COLO829 (cell line): Measurements from ENCODE around the gene NDUFAF2.
"Not testable (repeated sequence)": the region's sequence is repeated elsewhere in the genome, so short reads cannot be mapped to it uniquely, and the experiment has no call there.

Source experiments
- DNase-seq: peaks from one replicate; pipeline ENCODE4 v3.0.0; 2012; ENCODE audit warnings: low spot score

NDUFAF2 gene

DNA sequence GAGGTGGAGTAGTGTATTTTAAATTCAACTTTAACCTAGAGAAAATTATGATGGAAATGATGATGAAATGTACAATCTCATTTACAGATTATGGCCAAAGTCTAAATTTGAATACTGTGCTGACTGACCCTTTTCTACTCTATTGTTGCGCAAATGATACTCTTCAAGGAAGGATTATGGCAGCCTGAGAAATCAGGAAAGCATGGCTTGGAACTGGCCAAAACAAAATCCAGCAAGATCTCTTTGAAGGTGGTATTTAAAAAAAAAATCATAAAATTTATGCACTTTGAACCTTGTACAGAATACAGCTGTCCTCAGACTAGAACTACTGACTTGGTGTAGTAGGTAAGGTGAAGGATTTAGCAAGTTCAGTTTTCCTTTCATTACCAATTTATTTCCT, 105.3 kb downstream of the NDUFAF2 start:
- DNase-seq = no peak

DNA sequence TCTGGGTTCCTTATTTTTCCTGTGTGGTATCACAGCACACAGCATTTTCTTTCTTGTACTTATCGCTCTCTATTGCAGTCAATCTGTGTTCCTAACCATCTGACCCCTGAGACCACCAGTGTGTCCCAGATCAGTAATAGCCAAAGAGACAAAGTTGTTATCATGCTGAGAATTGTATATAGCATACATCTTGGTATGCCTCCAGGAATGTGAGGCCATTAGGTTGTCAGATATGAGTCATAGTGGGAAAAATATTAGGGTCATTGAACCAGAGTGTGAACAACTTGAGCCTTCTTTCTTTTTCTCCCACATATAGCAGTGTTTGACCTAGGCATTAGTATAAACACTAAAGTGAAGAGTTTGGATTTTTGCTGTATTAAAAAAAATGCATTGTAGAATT, 106.3 kb downstream of the NDUFAF2 start:
- peak; percentile 5 for DNase-seq

- peak; percentile 24 for DNase-seq
These were observed 107.9 kb downstream of the NDUFAF2 start for GRCh38 chr5:61052882-61053281.

GRCh38 chr5:61053937-61054336, 108.9 kb downstream of the NDUFAF2 start:
- no peak for DNase-seq

- DNase-seq = peak; percentile 8
These were observed 110.5 kb downstream of the NDUFAF2 start for GRCh38 chr5:61055434-61056006.

DNA sequence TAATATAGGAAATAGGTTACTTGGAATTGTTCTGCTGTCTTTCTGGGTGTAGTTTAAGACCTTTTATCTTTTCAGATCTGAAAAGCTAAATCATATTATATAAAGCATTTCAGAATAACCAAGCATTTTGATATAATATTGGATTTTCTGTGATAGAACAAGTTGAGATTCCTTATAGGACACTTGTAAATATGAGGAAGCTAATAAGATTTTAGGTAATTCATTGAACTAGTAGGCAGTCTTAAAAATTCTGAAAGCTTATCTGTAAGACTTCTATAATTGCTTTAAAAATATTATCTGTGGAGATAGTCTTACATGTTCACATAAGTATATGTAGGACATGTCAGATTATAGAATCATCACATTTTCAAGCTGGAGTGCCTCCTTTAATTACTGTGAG, 114.5 kb downstream of the NDUFAF2 start:
- no peak for DNase-seq

GRCh38 chr5:61069150-61069549, 124.1 kb downstream of the NDUFAF2 start:
- no peak for DNase-seq

DNA sequence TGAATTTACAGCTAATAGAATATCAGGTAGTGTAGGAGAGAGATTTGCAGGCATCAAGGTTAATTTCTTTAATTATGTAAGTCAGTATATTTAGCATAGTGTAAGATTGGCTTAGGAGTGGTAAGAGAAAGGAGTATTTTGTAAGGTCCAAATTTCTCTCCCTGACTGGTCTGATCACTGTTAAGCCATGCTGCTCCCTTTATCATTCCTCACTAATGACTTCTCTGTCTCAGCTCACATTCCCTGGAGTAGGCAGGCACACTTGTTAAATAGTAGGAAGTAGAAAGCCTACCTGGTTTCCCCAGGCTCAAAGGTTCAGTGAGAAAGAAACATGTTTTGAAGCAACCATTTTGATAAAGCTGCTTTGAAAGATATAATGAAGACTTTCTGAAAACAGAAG, 126.5 kb downstream of the NDUFAF2 start:
- DNase-seq = no peak

- DNase-seq = no peak
These were observed 131.6 kb downstream of the NDUFAF2 start for GRCh38 chr5:61076626-61077025.

DNA sequence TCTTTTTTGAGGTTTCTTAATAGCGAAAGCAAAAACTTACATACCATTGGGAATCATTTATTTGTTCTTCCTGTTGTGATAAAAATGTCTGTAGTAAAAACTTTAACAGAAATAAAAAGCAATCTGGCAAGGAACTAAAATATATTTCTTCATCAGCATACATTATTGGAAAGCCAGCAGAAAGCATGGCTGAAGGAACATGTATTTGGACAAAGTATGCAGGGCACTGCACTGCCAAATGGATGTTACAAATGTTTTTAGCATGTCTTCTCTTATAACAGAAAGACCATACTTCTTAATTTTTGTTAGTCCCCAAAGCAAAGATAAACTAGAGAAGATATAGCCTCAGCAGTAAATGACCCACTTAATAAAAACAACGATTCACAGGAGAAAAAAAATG, 136.7 kb downstream of the NDUFAF2 start:
- no peak for DNase-seq

GRCh38 chr5:61082516-61083280, 137.7 kb downstream of the NDUFAF2 start:
- no peak for DNase-seq

DNA sequence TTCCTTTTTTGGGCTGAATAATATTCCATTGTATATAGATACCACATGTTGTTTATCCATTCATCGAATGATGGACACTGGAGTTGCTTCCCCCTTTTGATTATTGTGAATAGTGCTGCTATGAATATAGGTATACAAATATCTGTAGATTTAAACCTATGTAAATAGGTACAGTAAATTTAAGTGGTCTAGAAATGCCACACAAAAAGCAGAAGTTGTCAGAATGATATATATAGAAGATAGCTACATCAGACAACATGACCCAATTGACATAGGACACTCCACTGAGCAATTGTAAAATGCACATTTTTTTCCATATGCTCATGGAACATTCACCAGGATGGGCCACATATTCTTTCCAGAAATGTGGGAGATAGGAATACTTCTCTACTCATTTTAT, 139.7 kb downstream of the NDUFAF2 start:
- no peak for DNase-seq

GRCh38 chr5:61085885-61086284, 140.9 kb downstream of the NDUFAF2 start:
- no peak for DNase-seq

DNA sequence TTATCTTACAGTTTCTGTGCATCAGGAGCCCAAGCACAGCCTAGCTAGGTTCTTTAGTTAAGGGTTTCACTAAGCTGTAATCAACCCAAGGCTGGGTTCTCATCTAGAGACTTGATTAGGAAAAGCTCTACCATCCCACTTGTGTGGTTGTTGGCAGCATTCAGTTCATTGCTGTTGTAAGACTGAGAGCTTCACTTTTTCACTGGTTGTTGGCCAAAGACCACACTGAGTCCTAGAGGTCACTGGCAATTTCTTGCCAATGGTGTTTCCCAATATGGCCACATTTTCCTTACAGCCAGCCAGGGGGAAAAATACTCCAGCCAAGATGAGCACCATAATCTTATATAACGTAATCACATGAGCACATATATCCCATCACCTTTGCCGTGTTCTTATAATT, 142.9 kb downstream of the NDUFAF2 start:
- no peak for DNase-seq

- no peak for DNase-seq
These were observed 144.3 kb downstream of the NDUFAF2 start for GRCh38 chr5:61089351-61089750.

DNA sequence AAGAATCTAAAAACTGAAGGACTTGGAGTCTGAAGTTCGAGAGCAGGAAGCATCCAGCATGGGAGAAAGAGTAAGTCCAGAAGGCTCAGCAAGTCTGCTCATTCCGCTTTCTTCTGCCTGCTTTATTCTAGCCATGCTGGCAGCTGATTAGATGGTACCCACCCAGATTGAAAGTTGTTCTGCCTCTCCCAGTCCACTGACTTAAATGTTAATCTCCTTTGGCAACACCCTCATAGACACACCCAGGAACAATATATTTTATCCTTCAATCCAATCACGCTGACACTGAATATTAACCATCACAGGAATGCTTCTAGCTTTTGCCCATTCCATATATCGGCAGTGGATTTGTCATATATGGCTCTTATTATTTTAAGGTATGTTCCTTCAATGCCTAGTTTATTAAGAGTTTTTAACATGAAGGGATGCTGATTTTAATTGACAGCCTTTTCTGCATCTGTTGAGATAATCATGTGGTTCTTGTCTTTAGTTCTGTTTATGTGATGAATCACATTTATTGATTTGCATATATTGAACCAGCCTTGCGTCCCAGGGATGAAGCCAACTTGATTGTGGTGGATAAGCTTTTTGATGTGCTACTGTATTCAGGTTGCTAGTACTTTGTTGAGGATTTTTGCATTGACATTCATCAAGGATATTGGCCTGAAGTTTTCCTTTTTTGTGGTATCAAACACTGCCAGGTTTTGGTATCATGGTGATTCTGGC, 148.2 kb downstream of the NDUFAF2 start:
- DNase-seq = not testable (repeated sequence)

GRCh38 chr5:61097465-61097864, 152.5 kb downstream of the NDUFAF2 start:
- no peak for DNase-seq

- no peak for DNase-seq
These were observed 153.4 kb downstream of the NDUFAF2 start for GRCh38 chr5:61098251-61098995.

GRCh38 chr5:61100437-61100836, 155.4 kb downstream of the NDUFAF2 start:
- no peak for DNase-seq

DNA sequence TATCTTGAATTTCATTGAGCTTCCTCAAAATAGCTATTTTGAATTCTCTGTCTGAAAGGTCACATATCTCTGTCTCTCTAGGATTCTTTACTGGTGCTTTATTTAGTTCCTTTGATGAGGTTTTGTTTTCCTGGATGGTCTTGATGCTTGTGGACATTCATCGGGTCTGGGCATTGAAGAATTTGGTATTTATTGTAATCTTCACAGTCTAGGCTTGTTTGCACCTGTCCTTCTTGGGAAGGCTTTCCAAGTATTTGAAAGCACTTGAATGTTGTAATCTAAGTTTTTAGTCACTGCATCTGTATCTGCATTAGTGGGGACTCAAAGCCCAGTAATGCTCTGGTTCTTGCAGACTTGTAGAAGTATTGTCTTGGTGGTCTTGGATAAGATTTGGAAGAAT, 169.4 kb downstream of the NDUFAF2 start:
- DNase-seq = no peak

DNA sequence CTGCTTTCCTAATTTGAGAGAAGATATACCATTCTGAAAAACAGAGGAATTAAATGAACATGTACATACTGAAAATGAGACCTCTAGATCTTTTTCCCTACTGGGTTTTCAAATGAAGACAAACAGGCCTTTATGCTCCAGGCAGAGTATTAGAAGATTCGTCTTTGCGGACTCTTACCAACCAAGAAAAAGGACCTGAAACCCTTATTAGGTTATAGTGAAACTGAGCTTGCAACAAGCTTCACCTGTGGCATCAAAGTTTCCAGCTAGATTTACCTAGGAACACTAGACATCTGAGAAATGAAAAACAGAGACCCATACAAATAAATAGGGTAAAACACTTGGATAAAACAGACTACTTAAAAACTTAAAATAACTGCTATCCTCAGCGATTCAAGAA, 171.0 kb downstream of the NDUFAF2 start:
- DNase-seq = no peak

DNA sequence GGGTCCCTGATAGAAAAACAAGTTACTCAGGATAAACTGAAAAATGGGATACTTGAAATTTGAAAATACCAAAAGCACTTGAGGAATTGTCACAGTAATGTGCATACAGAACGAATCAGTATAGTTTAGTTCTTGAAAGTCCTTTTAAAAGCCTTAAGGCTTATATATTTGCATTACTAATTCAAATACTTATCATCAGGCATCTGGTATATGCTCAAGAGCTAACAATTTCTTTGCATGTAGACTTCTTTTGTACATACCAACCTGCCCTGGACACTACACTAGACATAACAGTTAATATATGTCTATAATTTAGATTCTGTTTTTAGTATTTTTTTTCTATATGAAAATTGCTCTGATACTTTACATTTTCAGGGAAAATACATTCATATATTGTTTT, 174.1 kb downstream of the NDUFAF2 start:
- no peak for DNase-seq

- DNase-seq = no peak
These were observed 175.5 kb downstream of the NDUFAF2 start for GRCh38 chr5:61120534-61120933.
